GM12873 (cell line): ENCODE measurements around the gene MBNL1.

Experiments
- CTCF ChIP-seq: IDR thresholded peaks from 2 replicates; pipeline ENCODE4 v1.5.1; 2012; ENCODE audit warnings: low read depth, mild to moderate bottlenecking, moderate library complexity, low read length, control low read depth; ENCODE audit not compliant: insufficient read depth; ENCODE audit errors: missing control alignments

Gene MBNL1

GRCh38 chr3:152508705-152509104, 240.0 kb downstream of the MBNL1 start:
- peak; percentile 37 for TF ChIP-seq CTCF

GRCh38 chr3:152511904-152512303, 243.2 kb downstream of the MBNL1 start:
- TF ChIP-seq CTCF = no peak

GRCh38 chr3:152513301-152513960, 244.7 kb downstream of the MBNL1 start:
- TF ChIP-seq CTCF = no peak
